Liver (tissue), 2 donors: ENCODE data around the gene ILF3.

Experiments
- FOXA1 ChIP-seq: IDR thresholded peaks from 2 replicates; pipeline ENCODE4 v1.6.1; 2016; ENCODE audit warnings: antibody characterized with exemption
- TF ChIP-seq, protein P1 (sequence below): fragments of 150-350 bp; IDR thresholded peaks from 2 replicates; pipeline ENCODE4 v1.5.1; 2017; ENCODE audit warnings: improper control_type of control experiment, low read depth, low read length; ENCODE audit not compliant: missing input control
- TF ChIP-seq, protein P2 (sequence below): IDR thresholded peaks from 2 replicates; pipeline ENCODE4 v1.6.1; 2016; ENCODE audit warnings: antibody characterized with exemption
- donor health status: healthy.

DNA sequence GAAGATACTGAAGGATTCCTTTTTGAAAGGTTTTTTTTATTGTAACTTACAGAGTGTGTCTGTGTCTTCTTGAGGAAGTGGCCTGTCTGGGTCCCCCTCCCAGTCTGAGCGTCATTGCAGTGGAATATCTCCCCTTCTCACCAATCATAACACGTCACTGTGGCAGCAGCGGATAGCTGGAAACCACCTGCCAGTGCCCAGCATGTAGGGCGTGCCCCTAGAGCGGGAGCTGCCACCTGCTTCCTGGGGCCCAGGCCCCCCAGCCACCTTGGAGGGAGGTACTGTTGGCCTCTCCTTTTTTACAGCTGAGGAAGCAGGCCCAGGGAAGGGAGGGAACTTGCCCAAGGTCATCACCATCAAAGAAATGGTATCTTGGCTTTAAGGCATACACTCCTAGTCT is 59.2 kb downstream of the ILF3 start:
- TF ChIP-seq, protein P1, sequence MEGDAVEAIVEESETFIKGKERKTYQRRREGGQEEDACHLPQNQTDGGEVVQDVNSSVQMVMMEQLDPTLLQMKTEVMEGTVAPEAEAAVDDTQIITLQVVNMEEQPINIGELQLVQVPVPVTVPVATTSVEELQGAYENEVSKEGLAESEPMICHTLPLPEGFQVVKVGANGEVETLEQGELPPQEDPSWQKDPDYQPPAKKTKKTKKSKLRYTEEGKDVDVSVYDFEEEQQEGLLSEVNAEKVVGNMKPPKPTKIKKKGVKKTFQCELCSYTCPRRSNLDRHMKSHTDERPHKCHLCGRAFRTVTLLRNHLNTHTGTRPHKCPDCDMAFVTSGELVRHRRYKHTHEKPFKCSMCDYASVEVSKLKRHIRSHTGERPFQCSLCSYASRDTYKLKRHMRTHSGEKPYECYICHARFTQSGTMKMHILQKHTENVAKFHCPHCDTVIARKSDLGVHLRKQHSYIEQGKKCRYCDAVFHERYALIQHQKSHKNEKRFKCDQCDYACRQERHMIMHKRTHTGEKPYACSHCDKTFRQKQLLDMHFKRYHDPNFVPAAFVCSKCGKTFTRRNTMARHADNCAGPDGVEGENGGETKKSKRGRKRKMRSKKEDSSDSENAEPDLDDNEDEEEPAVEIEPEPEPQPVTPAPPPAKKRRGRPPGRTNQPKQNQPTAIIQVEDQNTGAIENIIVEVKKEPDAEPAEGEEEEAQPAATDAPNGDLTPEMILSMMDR = no peak
- TF ChIP-seq, protein P2, sequence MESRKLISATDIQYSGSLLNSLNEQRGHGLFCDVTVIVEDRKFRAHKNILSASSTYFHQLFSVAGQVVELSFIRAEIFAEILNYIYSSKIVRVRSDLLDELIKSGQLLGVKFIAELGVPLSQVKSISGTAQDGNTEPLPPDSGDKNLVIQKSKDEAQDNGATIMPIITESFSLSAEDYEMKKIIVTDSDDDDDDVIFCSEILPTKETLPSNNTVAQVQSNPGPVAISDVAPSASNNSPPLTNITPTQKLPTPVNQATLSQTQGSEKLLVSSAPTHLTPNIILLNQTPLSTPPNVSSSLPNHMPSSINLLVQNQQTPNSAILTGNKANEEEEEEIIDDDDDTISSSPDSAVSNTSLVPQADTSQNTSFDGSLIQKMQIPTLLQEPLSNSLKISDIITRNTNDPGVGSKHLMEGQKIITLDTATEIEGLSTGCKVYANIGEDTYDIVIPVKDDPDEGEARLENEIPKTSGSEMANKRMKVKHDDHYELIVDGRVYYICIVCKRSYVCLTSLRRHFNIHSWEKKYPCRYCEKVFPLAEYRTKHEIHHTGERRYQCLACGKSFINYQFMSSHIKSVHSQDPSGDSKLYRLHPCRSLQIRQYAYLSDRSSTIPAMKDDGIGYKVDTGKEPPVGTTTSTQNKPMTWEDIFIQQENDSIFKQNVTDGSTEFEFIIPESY = no peak
- no peak for TF ChIP-seq FOXA1
